ENCODE data around the gene H1-8. TPM values are rescaled to one million over a fixed set of nuclear protein-coding genes. Genes with fewer than 3 reads are reported as not detected.

Gene H1-8
- total RNA-seq, 2 experiments from 2014 or later: not detected

DNA sequence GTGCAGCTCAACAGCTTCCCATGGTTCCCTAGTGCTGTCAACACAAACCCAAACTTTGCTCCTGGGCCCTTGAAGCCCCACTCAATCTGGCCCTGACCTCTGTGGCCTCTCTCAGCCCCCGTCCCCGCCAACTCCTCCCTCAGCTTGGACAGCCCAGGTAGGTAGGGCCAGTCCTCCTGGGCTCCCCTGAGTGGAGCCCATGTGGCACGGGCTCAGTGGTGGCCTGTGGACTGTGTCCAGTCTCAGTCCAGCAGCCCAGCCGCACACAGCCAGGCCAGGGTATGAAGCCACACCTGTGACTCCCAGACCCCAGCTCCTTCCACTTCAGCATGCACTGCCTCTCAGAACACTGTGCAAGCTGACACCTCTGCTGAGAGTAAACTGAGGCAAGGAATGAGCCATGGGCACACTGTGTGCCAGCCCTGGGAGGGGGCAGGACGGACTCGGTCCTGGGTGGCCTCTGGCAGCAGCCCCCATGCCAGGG is 52.0 kb downstream of the H1-8 start:
- ATAC-seq (ENCODE audit: low read depth): no peak
- POLR2A ChIA-PET: interaction anchor here (1.3 to 1.9 kb wide), 2 partner anchors 26 to 279 kb away, joined by 4 to 5 read pairs; a partner anchor contains a TSS
- H3K27me3 Mint-ChIP-seq: peaks cover 55% of the 10 kb centered on the region

GRCh38 chr3:129595544-129596193 is 52.7 kb downstream of the H1-8 start:
- DNase-seq (no peak), ATAC-seq (ENCODE audit: low read depth) (no peak)
- Mint-ChIP-seq H3K36me3 (no peaks in the 10 kb centered on the region), H3K4me1 (peaks cover 18% of the 10 kb centered on the region), H3K27me3 (peaks cover 56% of the 10 kb centered on the region), H3K4me3 (no peak overlapping the region), H3K27ac (no peak overlapping the region), H3K9me3 (no peaks in the 10 kb centered on the region)
- POLR2A ChIA-PET: interaction anchor here (0.9 kb wide), 1 partner anchor 10 kb away, joined by 4 read pairs; no protein-coding TSS in a partner anchor

More for the DNA sequence above, 52.0 kb downstream of the H1-8 start:
- H3K9me3 Mint-ChIP-seq: no peaks in the 10 kb centered on the region
- no peak for DNase-seq
- peaks cover 18% of the 10 kb centered on the region for H3K4me1 Mint-ChIP-seq
- no peaks in the 10 kb centered on the region for H3K36me3 Mint-ChIP-seq
- H3K27ac Mint-ChIP-seq: no peak overlapping the region
- no peak overlapping the region for H3K4me3 Mint-ChIP-seq

GRCh38 chr3:129596194-129597086 is 53.5 kb downstream of the H1-8 start:
- Mint-ChIP-seq H3K4me3 (no peak overlapping the region), H3K4me1 (peaks cover 18% of the 10 kb centered on the region), H3K27me3 (peaks cover 54% of the 10 kb centered on the region), H3K27ac (no peak overlapping the region), H3K9me3 (no peaks in the 10 kb centered on the region), H3K36me3 (no peaks in the 10 kb centered on the region)
- ATAC-seq (ENCODE audit: low read depth) (no peak), DNase-seq (no peak)
- POLR2A ChIA-PET: interaction anchor here (0.9 kb wide), 1 partner anchor 9 kb away, joined by 4 read pairs; no protein-coding TSS in a partner anchor

DNA sequence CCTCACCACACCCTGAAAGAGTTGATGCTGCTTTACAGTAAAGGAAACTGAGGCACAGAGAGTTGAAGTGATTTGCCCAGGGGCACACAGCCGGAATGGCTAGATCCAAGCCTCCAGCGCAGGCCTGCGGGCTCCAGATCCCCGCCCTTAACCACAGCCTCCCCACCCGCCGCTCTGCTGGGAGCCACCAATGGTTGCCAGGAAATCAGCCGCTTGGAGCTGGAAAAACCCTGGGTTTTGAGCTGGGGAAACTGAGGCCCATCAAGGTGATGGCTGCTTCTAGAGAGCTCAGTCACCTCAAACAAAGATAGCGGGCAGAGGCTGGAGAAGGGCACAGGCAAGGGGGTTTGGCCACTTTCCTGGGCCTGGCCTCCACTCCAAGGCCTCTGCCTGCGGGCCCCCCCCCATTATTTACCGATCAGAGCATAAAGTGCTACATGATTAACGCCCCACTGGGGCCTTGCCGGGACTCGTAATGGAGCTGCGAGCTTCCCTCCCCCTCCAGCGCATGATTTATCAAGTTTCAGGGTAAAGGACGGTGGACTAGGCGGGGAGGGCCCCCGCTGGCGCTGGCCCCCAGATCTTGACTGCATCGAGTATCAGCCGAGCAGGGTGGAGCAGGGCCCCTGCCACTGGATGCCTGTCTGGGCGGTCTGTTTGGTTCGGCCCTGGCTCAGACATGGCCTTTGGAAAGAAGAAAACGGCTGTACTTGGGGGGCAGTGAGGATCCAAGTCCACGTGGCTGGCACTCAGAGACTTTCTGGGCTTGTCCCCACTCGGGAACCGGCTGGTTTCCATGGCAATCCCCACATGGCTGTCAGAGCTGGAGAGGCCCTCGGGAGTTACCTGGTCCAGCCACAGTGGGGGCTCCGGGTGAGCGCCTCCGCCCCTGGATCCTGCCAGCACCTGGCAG is 54.4 kb downstream of the H1-8 start:
- POLR2A ChIA-PET: no interaction called here
- Mint-ChIP-seq H3K27ac (no peak overlapping the region), H3K27me3 (peaks cover 52% of the 10 kb centered on the region), H3K4me3 (no peak overlapping the region), H3K4me1 (peaks cover 14% of the 10 kb centered on the region), H3K36me3 (no peaks in the 10 kb centered on the region), H3K9me3 (no peaks in the 10 kb centered on the region)
- DNase-seq (no peak), ATAC-seq (ENCODE audit: low read depth) (no peak)

DNA sequence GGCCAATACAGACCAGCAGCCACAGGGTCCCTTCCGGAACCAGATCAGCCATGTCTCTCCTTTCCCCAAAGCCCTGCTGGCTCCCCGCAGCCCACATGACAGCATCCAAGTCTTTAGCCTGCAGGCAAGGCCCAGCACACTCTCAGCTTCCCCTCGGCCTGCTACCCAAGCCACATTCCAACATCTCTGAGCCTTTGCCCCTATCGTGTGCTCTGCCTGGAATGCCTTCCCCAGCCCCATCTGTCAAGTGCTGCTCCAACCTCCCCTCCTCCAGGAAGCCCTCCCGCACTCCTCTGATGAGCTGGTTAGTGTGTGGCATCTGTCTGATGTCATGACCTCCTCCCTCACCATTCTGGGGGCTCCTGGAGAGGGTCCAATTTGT is 55.0 kb downstream of the H1-8 start:
- POLR2A ChIA-PET: interaction anchor here (0.6 kb wide), 1 partner anchor 9 kb away, joined by 4 read pairs; no protein-coding TSS in a partner anchor
- H3K4me1 Mint-ChIP-seq: peaks cover 12% of the 10 kb centered on the region
- H3K27ac Mint-ChIP-seq: no peak overlapping the region
- H3K36me3 Mint-ChIP-seq: no peaks in the 10 kb centered on the region
- ATAC-seq (ENCODE audit: low read depth) (no peak), DNase-seq (no peak)
- no peaks in the 10 kb centered on the region for H3K9me3 Mint-ChIP-seq
- no peak overlapping the region for H3K4me3 Mint-ChIP-seq
- peaks cover 57% of the 10 kb centered on the region for H3K27me3 Mint-ChIP-seq

DNA sequence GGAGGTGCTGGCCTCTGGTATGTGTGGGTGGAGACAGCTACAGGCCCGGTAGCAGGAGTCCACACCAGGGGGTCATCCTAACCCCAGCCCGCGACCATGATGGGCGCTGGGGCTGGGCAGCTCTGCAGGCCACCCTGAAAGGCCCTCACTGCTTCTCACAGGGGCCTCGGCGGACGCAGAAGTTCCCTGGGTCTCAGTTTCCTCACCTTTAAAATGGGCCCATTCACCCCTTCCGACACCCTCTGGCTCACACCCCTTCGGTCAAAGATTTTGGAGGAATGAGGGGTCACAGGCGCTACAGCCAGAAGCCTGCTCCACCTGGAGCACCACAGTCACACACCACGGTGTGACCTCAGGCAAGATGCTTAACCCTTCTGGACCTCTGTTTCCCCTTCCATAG is 55.5 kb downstream of the H1-8 start:
- DNase-seq (no peak), ATAC-seq (ENCODE audit: low read depth) (no peak)
- POLR2A ChIA-PET: interaction anchor here (0.6 kb wide), 1 partner anchor 9 kb away, joined by 4 read pairs; no protein-coding TSS in a partner anchor
- H3K9me3 Mint-ChIP-seq: no peaks in the 10 kb centered on the region
- H3K27me3 Mint-ChIP-seq: peaks cover 57% of the 10 kb centered on the region
- H3K4me3 Mint-ChIP-seq: no peak overlapping the region
- peaks cover 7% of the 10 kb centered on the region for H3K4me1 Mint-ChIP-seq
- H3K36me3 Mint-ChIP-seq: no peaks in the 10 kb centered on the region
- no peak overlapping the region for H3K27ac Mint-ChIP-seq

DNA sequence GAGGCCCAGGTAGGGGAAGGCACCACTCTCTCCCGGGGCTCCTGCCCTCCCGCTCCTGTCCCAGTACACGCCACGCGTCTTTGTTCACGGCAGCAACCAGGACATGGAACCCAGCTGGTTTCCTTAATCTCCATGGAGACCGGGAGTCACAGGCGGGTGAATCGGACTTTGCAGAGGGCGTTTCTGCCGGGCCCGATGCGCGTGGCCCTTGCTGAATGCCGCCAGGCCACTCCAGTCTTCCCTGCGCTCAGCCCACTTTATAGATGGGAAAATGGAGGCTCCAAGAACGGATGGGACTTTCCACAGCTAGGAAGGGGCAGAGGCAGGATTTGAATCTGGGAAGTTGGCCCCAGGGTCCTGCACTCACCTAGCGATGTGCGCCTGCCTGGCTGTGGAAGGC is 56.1 kb downstream of the H1-8 start:
- no peak for DNase-seq
- H3K4me1 Mint-ChIP-seq: peaks cover 2% of the 10 kb centered on the region
- H3K4me3 Mint-ChIP-seq: no peak overlapping the region
- H3K27ac Mint-ChIP-seq: no peak overlapping the region
- H3K36me3 Mint-ChIP-seq: no peaks in the 10 kb centered on the region
- ATAC-seq (ENCODE audit: low read depth): no peak
- no peaks in the 10 kb centered on the region for H3K9me3 Mint-ChIP-seq
- H3K27me3 Mint-ChIP-seq: peaks cover 63% of the 10 kb centered on the region
- POLR2A ChIA-PET: no interaction called here

GRCh38 chr3:129599607-129600006 is 56.6 kb downstream of the H1-8 start:
- Mint-ChIP-seq H3K27ac (no peak overlapping the region), H3K4me1 (no peaks in the 10 kb centered on the region), H3K36me3 (no peaks in the 10 kb centered on the region), H3K9me3 (no peaks in the 10 kb centered on the region), H3K4me3 (no peak overlapping the region), H3K27me3 (peaks cover 68% of the 10 kb centered on the region)
- DNase-seq (no peak), ATAC-seq (ENCODE audit: low read depth) (no peak)
- POLR2A ChIA-PET: no interaction called here

- ATAC-seq (ENCODE audit: low read depth): no peak
- H3K27ac Mint-ChIP-seq: no peak overlapping the region
- no peaks in the 10 kb centered on the region for H3K36me3 Mint-ChIP-seq
- no peak for DNase-seq
- H3K27me3 Mint-ChIP-seq: peaks cover 66% of the 10 kb centered on the region
- POLR2A ChIA-PET: no interaction called here
- H3K4me3 Mint-ChIP-seq: no peak overlapping the region
- H3K9me3 Mint-ChIP-seq: no peaks in the 10 kb centered on the region
- H3K4me1 Mint-ChIP-seq: no peaks in the 10 kb centered on the region
Measured at GRCh38 chr3:129600348-129600747, 57.4 kb downstream of the H1-8 start.

Other genes with a start within 250 kb of the H1-8 start
- 1 to 10 TPM; 1.2 to 1.4 TPM for gene EFCAB12, start 114.5 kb upstream of the H1-8 start, total RNA-seq
- gene MBD4, start 103.2 kb upstream of the H1-8 start, total RNA-seq: 10 to 100 TPM; 49.0 to 57.6 TPM
- gene IFT122, start 103.0 kb upstream of the H1-8 start, total RNA-seq: 10 to 100 TPM; 23.0 to 25.9 TPM
- not detected for gene RHO, start 14.5 kb upstream of the H1-8 start, total RNA-seq
- gene PLXND1, start 63.5 kb downstream of the H1-8 start, total RNA-seq: 10 to 100 TPM; 30.0 to 38.3 TPM

Data from activated naive CD8-positive, alpha-beta T cell treated with anti-CD3 and anti-CD28 coated beads, Interleukin-2, amount 10 ng/mL, durations not matched to agents 7 days and 5 days (primary cell).